ENCODE data around the gene C6orf89.
A peak's percentile ranks its signal among the peaks of the same experiment; 100 is the strongest.

The C6orf89 gene

DNA sequence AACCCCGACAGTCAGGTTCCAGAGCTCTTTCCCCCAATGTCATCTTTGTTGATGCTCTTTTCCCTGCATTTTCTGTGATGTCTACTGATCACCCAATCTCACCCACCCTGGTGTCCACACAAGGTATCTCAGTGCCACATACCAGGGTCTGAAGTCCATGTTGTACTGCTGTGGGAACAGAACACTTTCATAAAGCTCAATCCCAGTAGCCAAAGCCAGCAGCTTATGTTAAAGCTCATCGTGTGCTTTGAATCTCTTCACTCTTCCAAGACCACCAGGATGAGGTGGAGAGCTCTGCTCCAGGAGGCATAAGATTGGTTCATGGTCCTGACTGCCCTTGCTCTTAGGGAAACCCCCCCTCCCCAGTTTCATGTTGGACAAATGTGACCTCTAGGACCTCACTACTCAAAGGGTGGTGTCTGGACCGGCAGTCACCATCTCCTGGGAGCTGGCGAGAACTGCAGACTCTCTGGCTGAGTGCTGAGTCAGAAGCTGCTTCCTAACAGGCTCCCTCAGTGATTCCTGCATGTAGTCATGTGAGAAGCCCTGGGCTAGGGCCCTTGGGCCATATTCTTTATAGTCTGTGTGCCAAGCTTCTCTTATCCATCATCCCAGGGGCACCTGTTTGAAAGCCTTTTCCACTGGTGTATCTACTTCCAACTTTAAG is 33.1 kb upstream of the C6orf89 start:
- no peak for DNase-seq (ENCODE audit: low read depth in 2 of 2)

DNA sequence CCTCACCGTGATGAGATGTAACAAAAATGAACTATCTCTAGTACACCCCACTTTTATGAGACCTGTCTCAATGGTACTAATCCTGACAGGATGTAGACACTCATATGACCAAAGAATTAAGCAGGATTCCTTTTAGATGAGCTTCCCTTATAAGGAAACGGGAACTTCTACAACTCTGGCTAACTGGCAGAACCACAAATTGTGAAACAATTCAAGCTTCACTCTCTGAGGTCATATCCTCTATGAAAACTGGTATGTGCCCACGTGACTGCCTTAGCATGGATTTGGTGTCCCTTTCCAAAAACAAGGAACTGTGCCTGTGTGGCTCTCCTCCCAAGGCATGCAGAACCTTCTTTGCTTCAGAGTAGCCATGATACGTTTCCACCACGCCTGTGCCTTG is 32.4 kb upstream of the C6orf89 start:
- no peak for DNase-seq (ENCODE audit: low read depth in 2 of 2)

DNA sequence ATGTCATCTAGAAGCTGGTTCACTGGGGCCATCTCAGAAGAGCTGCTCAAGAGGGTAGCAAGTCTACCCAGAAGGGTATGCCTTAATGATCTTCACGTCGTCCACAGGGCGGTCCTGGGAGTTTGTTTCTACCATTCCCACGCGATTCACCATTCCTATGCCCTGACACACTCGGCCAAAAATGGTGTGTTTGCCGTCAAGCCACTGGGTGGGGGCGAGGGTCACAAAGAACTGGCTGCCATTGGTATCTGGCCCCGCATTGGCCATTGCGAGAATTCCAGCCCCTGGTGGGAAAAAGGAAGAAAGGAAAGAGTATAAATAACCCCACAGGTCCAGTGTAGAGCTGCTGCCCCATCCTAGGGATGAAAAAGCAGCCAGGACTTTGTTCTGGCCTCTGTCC is 30.0 kb upstream of the C6orf89 start:
- no peak for DNase-seq (ENCODE audit: low read depth in 2 of 2)

DNA sequence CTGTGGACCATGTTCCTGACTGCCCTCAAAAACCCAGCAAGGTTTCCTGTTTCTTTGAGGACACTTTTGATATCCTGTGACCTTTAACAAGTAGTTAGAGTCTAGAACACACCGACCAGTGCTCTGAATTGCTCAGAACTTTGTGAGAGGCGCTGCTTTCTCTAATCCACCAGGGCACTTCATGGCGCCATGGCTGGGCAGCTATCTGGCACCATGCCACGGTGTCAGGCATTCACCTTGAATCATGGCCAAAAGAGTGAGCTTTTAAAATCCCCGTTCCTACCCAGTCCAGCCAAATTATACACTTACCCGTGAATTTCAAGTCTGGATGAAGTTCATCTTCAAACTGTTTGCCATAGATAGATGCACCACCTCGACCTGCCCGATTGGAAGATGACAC is 29.5 kb upstream of the C6orf89 start:
- DNase-seq (ENCODE audit: low read depth in 2 of 2) = no peak

DNA sequence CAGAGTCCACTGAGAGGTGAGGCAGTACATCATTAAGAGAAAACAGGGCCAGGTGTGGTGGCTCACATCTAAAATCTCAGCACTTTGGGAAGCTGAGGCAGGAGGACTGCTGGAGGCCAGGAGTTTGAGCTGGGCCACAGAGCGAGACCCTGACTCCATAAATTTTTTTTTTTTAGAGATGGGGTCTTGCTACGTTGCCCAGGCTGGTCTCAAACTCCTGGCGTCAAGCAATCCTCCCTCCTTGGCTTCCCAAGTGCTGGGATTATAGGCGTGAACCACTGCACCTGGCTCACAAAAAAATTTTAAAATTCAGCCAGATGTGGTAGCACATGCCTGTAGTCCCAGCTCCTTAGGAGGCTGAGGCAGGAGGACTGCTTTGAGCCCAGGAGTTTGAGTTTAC is 28.4 kb upstream of the C6orf89 start:
- DNase-seq (ENCODE audit: low read depth in 2 of 2) = no peak

DNA sequence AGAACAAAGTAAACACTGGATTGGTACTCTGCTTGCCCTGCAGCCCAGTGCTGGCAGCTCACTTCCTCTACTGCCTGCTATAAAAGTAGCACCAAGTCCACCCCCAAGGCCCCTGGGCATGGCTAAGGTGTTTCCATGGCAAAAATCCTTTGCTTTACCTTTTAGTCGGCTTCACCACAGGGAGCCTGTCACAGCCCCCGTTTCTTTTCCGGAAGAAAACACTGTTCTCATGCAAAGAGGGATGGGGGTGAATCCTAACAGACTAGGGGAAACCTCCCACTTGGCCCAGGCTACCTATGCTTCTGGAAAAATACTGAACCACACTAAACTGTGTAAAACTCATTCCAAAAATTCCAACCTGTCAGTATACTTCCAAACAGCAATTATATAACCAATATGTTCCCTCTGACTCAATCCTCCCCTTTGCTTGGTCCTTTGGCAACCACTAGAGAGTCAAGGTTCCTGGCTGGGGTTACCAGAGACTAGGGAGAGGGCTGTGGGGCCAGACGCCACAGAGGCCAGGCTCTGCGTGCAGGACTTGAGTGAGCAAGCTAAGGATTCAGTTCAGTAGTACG is 27.3 kb upstream of the C6orf89 start:
- DNase-seq (ENCODE audit: low read depth in 2 of 2) = no peak

DNA sequence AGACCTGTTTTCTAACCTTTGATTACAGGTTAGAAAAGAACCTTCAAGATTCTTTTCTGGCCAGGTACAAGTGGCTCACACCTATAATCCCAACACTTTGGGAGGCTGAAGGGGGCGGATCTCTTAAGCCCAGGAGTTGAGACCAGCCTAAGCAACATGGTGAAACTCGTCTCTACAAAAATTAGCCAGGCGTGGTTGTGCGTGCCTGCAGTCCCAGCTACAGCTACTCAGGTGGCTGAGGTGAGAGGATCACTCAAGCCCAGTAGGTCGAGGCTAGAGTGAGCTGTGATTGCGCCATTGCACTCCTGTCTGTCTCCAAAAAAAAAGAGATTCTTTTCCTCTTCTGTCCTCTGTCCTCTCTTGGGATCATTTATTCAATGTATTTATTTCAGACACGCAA is 25.6 kb upstream of the C6orf89 start:
- DNase-seq (ENCODE audit: low read depth in 2 of 2) = no peak

DNA sequence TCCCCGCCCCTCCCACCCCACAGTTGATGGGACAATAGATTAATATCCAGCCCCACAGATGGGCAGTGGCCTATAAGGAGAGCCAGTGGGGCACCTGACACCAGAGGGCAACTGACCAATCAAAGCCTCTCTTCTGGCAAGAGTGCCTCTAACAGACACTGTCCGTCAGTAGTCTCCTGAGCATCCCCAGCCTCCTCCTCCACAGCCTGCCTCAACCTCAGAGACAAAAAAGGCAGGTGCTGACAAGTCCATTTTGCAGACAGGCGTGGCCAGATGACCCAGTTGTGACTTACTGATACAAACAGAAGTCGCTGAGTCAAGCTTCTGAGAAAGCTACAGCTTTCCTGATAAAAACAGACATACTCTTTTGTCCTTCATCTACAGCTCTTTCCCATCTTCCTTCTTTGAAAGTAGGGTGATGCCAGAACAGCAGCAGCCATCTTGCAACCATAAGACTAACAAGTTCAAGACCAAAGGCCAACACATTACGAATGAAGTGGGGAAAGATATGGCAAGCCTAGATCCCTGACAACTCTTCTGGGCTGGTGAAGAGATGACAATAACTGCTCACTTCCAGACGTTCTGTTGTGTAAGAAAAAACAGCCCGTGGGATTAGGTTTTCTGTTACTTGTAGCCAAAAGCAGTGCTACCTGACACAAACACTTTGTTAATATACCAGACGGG is 23.4 kb upstream of the C6orf89 start:
- DNase-seq (ENCODE audit: low read depth in 2 of 2) = no peak

DNA sequence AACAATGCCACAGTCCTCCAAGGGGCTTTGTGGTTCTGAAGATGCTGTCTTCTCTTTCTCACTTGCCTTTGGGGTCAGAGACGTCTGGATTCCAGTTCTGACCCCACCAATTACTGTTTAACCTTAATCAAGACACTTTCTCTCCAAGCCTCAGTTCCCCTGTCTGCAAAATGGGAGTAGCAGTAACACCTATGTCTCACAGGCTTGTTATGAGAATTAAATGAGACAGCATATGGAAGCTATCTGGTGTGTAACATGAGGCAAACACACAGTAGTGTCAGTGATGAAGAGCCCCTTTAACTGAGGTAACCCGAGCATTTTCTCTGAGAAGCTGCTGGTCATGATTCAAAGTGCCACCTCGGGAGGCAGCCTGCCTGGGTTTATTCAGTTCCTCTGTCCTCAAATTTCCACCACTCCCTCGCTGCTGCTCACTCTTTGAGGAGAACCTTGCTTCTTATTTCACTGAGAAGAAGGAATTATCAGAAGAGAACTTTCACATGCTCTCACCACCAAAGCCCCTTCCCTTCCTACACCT is 22.8 kb upstream of the C6orf89 start:
- DNase-seq (ENCODE audit: low read depth in 2 of 2) = no peak

DNA sequence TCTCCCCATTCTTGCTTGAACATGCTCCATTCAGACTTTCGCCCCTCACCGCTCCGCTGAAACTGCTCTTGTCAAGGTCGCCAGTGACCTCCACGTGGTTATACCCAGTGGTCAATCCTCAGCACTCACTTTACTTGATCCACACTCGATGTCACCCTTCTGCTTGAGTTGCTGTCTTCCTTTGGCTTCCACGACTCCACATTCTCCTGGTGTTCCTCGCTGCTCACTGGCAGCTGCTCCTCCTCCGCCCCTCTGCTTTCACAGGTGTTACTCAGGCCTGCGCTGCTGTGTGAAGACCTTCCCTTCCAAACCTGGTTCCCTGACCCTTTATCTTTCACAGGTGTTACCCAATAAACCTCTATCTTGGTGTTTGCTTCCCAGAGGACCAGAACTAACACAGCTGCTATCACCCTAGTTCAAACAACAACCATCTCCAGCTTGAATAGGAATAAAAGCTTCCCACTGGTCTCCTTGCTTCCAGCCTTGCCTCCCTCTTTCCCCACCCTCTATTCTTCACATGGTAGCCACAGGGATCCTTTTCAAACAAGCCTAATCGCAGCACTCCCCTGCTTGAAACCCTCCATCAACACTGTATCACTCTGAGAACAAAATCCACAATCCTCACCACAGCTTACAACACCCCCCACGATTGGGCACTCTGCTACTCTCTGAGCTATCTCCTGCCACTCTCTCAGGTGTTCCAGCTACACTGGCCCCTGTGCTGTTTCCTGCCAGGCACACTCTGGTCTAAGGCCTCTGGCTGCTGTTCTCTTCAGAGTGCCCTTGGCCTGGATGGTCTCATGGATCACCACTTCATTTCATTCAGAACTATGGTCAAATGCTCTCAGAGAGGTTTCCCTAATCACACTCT is 21.8 kb upstream of the C6orf89 start:
- DNase-seq (ENCODE audit: low read depth in 2 of 2) = no peak

DNA sequence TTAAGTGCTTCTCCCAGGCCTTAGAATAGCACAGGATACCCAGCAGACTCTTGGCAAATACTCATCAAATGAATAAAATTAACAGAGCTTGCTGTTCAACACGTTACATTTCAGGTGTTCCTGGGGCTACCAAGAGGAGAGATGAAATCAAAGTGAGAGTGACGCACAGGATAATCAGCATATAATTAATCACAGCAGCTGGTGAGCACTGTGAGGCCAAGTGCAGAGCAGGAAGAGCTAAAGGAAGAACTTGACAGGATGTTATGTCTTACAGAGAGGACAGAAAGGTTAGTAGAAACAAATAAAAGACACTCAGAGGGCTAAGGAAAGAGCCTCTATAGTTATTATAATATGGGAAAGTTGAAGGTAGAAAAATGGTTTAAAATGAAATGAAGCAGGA is 19.9 kb upstream of the C6orf89 start:
- DNase-seq (ENCODE audit: low read depth in 2 of 2) = no peak

DNA sequence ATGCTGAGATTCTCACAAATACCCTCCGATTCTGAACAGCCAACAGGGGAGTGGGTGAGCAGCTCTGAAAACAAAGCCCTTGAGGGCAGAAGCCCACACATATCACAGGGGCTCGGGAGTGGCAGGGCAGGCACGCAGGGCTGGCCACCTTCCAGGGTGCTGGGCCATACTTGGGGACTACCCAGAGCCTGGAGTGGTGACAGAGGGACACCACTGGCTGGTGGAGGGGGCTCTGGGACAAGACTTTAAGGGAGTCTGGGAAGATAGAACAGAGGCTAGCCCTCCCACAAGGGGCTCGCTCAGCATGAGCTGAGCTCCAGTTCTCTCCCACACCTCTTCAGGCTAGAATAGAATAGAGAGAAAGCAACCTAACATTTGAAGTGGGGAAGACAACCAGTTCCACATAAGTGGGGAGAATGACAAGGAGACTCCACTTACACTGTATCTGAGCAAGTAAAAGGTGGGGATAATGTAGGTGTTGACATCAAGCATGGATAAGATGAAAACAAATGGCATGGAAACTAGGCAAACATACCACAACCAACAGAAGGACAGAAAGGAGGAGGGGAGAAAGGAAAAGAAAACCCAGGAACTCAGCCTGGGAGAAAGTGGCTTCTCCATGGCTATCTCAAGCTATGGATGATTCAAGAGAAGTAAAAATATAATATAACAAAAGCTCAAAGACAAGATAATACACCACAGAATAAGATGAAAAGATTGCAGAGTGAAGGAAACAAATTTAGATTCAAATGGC is 18.1 kb upstream of the C6orf89 start:
- no peak for DNase-seq (ENCODE audit: low read depth in 2 of 2)

DNA sequence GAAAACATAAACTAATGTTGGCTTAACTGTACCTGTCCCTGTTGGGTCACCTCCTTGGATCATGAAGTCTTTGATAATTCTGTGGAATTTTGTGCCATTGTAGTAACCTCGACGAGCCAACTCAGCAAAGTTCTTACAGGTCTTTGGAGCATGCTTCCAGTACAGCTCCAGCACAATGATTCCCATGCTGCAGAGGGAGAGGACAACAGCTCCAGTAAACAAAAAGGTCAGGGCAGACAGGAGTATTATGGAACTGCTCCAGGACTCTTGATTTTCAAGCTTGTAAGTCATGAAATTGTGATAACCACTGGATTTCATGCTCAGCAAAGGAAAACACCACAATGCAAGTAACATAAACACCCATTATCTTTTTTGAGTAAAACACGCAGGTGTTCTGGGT is 14.1 kb upstream of the C6orf89 start:
- no peak for DNase-seq (ENCODE audit: low read depth in 2 of 2)

DNA sequence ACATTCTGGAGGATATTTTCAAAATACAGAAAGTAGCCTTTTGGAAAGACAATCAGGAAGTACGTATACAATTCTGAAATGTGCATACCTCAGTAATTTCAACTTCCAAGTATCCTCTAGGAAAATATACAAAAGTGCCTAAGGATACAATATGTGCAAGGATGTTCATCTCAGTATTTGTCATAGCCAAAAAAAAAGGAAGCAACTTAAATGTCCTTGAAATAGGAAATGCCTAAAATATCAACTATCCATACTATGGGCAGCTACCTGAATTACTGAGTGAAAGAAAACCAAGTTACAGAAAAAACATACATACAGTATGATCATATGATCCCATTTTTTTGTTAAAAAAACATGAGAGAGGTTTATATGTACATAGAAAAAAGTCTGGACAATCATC is 12.6 kb upstream of the C6orf89 start:
- no peak for DNase-seq (ENCODE audit: low read depth in 2 of 2)

DNA sequence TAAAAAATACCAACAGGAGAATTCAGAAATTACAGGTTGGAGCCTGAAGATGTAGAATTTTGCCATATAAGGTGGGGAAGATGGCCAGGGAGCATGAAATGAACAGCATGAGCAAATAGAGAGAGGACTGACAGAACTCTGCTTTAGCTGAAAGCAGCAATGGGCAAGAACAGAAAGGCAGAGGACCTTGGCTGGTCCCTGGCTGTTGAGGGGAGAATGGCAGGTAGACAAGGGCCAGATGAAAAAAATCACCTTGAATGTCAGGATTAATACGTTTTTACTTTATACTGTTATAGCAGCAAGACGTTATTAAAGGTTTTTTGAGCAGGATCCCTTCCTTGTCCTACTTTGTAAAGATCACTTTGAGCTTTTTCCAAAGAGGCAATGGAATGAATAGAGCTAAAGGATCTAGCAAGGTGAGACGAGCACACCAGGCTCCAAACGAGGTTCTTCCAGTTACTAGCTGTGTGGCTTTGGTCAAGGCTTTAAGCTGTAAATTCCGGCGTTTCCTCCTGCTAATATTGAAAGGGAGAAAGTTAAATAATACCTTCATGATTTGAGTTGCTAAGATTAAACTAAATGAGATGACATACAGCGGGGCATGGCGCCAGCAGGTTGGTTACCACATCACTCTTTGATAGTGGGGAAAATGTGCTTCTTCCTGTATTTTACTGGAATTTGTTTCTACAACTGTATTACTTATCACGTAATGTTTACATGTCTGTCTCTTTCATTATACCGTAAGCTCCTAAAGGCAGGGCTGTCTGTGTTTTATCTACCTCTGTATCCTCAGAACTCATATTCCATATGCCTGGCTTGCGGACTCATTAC is 11.9 kb upstream of the C6orf89 start:
- no peak for DNase-seq (ENCODE audit: low read depth in 2 of 2)

DNA sequence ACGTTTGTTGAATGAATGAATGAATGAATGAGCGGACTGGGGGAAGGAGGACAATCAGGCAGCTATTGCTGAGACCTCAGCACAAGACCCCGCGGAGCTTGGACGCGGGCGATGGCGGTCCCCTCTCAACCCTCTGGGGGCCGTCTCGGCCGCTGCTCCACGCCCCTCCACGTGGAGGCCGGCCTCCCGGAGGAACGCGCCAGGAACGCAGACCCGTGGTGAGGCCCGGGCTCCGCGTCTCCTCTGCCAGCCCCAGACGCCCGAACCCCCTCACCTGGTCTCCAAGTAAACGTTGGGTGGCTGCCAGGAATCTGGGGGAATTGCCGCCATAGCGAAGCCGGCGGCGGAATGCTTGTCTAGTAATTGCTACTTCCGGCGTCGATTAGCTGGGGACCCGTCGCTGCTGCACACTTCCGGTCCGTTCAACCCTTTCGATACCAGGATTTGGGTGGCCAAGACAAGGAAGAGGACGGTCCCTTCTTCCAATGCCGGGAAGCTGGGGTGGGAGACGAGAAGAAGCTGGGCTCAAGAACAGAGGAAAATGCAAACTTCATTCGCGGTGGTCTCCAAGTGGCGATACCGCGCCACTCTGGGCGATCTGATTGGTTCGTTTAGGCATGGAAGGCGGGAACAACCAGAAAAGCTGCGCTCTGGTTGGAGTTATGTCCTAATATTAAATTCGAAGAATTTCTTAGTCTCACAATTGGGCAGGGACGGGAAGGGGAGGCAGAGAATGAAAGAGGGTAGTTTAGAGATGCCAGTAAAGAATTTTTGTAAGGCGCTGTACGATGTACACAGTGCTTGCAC is 11.1 kb upstream of the C6orf89 start, which contains the start of gene PPIL1:
TSS of gene PPIL1 (minus strand) at position 361 of the 807 bp plus-strand sequence. CDS start at position 330, 31 bp downstream.
- peak; percentile 66 to 75 for DNase-seq (ENCODE audit: low read depth in 2 of 2)

DNA sequence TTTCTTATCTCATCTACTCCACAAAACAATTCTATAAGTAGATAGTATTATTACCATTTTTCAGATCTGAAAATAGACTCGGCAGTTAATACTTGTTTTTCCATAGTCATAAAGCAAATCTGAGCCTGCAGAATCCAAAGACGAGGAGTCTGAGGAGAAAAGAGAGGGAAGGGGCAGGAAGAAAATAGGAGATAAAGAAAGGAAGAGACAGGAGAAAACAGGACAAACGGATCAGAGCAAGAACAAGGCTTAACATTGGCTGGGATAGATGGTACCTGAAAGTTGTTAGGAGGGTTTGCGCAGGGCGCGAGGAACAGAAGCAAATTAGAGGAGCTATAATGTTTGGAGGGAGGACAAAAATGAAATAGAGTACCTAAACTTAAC is 10.5 kb upstream of the C6orf89 start:
- DNase-seq (ENCODE audit: low read depth in 2 of 2) = no peak

DNA sequence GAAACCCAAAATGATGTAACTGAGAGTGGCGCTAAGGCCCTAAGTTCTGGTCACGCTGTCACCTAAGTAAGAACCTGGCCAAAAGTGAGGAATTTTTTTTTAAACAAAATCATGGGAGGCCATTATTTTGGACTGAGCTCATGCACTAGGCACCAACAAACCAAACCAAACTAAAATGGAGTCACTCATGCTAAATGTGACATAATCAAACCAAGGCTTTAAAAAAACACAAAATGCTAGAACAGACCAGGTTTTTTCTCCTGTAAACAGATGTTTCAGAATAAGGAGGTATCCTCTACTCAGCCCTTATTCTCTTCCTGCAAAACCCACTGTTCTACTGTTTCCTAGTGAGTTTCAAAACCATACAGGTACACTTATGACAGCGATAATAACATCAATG is 1.1 kb upstream of the C6orf89 start:
- no peak for DNase-seq (ENCODE audit: low read depth in 2 of 2)

DNA sequence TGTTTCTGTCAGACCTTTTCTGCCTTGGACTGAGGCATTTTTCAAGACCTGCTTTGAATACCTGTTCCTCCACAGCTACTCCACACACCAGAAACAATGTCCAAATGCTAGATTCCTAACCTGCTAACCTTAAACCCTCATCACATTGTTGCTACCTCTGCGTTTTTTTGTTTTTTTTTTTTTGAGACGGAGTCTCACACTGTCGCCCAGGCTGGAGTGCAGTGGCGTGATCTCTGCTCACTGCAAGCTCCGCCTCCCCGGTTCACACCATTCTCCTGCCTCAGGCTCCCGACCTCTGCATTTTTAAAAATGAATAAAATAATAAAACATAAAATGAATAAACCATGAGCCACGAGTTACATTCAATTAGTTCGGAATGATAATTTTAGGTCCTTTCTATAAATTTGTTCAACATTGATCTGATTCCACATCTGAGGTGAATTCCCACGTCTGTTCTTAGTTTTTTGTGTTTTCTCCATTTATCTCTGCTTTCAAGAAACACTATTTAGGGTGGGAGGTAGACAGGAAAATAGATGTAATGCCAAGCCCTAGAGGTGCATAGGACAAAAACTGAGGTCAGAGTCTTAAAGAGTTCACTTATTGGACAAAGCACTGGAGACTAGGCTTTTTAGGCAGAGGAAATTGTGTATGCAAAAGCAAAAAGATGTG is 1.3 kb downstream of the C6orf89 start:
- no peak for DNase-seq (ENCODE audit: low read depth in 2 of 2)
